GM12891 (cell line): ENCODE measurements around the gene SLC25A12.

Experiments used
- PAX5 ChIP-seq: IDR thresholded peaks from 2 replicates; pipeline ENCODE4 v1.6.1; 2011; ENCODE audit warnings: low read length, moderate library complexity, mild to moderate bottlenecking; ENCODE audit not compliant: insufficient read depth, severe bottlenecking
- POLR2A ChIP-seq: IDR thresholded peaks from 2 replicates; pipeline ENCODE4 v1.6.1; 2011; ENCODE audit warnings: low read depth, low read length, control low read depth
- POLR2AphosphoS5 ChIP-seq: IDR thresholded peaks from 2 replicates; pipeline ENCODE4 v1.6.1; 2011; ENCODE audit warnings: low read depth, low read length, control low read depth
- SPI1 ChIP-seq: IDR thresholded peaks from 2 replicates; pipeline ENCODE4 v1.6.1; 2011; ENCODE audit warnings: low read depth, low read length, control low read depth
- TAF1 ChIP-seq: IDR thresholded peaks from 2 replicates; pipeline ENCODE4 v1.6.1; 2011; ENCODE audit warnings: low read depth, low read length, control low read depth

- TF ChIP-seq POLR2A (no peak), TAF1 (no peak), POLR2AphosphoS5 (no peak), PAX5 (no peak), SPI1 (no peak)
Measured at GRCh38 chr2:171804456-171804855, 89.6 kb downstream of the SLC25A12 start.
